GM20000 (cell line): ENCODE measurements around the gene AK4.

Experiments
- DNase-seq: peaks from one replicate; pipeline ENCODE4 v3.0.0; 2012; ENCODE audit warnings: low spot score
- TF ChIP-seq, protein P1 (sequence below): IDR thresholded peaks from 2 replicates; pipeline ENCODE4 v1.5.1; 2012; ENCODE audit warnings: mild to moderate bottlenecking, control low read depth; ENCODE audit errors: extremely low read depth, missing control alignments

AK4 gene

DNA sequence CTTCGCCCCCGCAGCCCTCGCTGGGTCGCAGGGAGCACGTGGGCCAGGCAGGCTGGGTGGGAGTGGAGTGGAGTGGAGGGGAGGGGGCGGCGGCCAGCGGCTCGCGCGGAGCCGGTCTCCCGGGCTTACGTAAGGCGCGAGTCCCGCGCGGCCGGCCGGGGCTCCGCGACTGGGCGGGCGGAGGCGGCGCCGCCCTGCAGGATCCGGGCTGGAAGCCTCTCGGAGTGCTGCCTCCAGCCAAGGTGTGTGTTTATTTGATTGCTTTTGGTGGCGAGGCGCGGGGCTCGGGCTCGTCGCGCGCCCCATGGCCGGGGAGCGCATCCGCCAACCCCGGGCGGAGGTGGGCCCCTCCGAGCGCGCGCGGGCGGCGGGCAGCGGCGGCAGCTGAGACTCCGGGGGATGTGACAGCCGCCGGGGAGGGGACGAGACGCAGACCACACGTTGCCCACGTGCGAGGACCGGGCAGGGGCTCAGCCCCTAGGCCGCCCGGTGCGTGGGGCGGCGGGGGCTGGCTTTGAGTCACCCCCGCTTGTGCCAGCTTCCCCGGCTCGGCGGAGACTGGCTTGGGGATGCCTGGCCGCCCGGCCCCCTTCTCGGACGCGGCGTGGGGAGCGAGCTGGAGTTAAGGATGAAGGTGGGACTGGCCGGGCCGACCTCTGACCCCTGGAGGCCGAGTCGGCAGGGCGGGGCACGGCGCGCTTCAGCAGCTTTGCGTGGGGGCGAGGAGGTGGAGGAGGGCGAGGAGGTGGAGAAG, 402 bp upstream of the AK4 start:
- peak; percentile 88 for DNase-seq
- TF ChIP-seq, protein P1, sequence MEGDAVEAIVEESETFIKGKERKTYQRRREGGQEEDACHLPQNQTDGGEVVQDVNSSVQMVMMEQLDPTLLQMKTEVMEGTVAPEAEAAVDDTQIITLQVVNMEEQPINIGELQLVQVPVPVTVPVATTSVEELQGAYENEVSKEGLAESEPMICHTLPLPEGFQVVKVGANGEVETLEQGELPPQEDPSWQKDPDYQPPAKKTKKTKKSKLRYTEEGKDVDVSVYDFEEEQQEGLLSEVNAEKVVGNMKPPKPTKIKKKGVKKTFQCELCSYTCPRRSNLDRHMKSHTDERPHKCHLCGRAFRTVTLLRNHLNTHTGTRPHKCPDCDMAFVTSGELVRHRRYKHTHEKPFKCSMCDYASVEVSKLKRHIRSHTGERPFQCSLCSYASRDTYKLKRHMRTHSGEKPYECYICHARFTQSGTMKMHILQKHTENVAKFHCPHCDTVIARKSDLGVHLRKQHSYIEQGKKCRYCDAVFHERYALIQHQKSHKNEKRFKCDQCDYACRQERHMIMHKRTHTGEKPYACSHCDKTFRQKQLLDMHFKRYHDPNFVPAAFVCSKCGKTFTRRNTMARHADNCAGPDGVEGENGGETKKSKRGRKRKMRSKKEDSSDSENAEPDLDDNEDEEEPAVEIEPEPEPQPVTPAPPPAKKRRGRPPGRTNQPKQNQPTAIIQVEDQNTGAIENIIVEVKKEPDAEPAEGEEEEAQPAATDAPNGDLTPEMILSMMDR: no peak

DNA sequence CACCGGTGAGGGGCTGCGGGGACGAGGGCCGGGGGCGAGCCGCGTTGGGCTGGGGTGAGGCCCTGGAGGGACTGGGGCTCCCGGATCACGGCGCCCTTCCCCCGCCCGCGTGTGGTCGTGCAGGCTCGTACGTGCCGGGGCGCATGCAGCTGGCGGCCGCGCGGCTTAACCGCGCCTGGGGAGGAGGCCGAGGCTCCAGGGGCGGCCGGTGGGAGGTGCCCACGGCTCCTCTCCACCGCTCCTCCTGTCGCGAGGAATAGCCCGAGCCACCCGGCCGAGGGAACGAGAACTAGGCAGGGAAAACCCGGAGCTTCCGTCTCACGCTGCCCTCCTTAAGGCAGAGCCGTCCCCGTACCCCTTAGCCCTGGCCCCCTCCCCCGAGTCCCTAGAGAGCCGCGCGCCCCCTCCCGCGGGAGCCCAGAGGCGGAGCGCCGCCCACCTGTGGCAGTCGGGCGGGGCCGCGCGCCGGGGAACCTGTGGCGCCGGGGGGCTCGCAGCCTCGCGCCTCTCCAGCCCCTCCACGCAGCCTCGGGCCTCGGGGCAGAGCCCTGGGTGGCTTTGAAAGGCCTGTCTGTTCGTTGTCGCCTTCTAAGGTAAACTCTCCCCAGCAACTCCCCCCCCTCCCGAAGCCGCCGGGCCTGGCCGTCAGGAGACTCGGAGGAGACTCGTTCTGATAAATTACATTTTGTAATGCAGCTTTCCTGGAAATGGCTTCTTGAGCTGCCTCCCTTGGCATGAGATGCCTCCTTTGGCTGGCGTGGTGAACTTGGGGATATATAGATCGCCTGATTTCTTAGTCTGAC, 746 bp downstream of the AK4 start:
- TF ChIP-seq, protein P1: no peak
- peak; percentile 83 for DNase-seq

DNA sequence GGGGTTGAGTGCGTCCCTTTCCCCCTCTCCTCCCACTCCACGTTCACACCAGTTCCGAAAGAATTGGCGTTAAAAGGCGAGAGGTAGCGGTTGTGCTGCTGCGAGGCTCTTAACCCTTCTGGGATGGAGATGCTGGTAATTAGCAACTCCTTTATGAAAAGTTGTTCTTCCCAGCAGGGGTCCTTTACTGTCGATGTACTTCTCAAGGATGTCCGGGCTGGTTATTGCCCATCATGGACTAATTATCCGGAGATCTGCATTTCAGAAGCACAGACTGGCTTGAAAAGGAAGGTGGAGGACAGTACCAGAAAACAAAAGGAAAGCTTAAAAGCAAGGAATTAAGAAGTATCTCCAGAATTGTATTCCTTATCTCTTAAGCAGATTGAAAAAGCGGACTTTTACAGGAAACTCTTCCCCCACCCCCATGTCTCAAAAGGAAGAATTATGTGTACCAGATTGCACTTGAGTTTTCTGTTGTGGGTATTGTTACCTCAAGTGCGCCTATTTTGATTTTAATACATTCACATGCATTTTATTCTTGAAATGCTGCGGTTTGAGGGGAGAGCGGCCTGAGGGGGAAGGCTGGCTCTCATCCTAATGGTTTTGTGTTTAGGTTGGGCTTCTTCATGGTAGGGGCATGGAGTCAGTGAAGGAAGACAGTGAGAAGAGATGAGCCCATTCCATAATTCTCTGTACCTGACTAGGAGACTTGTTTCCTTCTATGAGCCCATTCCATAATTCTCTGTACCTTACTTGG, 1.5 kb downstream of the AK4 start:
- no peak for DNase-seq
- TF ChIP-seq, protein P1: no peak

DNA sequence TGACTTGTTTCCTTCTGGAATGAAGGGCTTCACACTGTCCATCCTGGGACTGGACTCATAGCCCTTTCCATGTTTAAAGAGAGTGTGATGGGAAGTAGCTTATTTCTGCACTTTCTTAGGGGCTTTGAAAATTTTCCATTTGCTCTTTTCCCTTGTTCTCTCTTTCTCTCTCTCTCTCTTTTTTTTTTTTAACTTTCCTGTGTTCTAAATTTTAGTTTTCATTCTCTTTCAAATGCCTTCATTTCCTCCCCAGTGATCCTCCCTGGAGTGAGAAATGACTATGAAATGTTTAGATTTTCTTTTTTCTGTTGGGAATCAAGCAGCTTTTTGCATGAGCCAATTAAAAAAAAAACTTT, 2.1 kb downstream of the AK4 start:
- TF ChIP-seq, protein P1: no peak

DNA sequence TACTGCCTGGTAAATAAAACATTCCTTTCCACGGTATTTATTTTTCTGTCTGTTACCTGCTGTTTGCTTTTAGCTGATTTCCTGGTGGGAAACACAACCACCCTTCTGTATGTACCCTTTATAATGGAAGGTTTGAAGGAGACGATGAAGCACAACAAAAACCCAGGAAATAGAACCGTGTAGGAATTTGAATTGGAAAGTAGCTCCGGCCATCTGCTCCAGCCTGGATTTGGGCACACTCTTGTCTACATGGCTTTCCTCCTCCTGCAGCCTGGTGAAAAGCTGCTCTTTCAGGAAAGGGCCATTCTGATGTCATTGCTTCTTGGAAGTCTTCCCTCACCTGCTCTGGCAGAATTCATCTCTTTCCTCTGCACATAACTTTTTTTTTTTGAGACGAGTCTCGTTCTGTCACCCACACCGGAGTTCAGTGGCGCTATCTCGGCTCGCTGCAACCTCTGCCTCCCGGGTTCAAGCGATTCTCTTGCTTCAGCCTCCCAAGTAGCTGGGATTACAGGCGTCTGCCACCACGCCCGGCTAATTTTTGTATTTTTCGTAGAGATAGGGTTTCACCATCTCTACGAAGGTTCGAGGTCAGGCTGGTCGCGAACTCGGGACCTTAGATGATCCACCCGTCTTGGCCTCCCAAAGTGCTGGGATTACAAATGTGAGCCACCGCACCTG, 2.7 kb downstream of the AK4 start:
- TF ChIP-seq, protein P1: no peak
- no peak for DNase-seq

More for the DNA sequence above, 2.1 kb downstream of the AK4 start:
- no peak for DNase-seq

DNA sequence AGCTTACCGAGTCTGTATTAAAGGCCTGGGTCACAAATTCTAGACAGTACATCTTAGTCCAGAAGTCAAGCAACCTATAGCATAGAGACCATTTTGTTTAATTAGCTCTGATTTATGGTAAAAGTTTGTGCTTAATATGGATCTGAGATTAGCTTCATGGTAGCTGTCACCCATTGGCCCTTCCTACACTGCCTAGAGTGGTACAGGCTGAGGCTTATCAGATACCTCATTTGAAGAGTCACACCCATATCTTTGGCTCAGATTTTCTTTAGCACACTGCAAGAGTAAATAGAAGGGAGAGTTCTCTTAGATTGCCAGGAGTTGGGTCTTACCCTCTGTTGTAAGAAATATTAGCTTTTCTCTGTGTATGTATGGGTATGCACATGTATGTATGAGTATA, 3.6 kb downstream of the AK4 start:
- TF ChIP-seq, protein P1: no peak
- no peak for DNase-seq
